Measurements from ENCODE around the gene DOC2B.

Gene DOC2B

GRCh38 chr17:155576-155975 lies 25.9 kb downstream of the DOC2B start:
- H3K4me3 ChIP-seq (ENCODE audit: low read depth, low read length), result no peak overlapping the region
- no peak for TF ChIP-seq CTCF (IDR thresholded peaks at IDR 0.05; ENCODE audit: low read depth, low read length)
- in situ Hi-C loops (cut with HindIII; ENCODE audit: low sequenced_read_pairs), result no loop called here
- DNase-seq (ENCODE audit: low read depth, low spot score), result no peak

GRCh38 chr17:153851-154250 lies 27.6 kb downstream of the DOC2B start:
- no peak overlapping the region for H3K4me3 ChIP-seq (ENCODE audit: low read depth, low read length)
- DNase-seq (ENCODE audit: low read depth, low spot score), result no peak
- in situ Hi-C loops (cut with HindIII; ENCODE audit: low sequenced_read_pairs), result no loop called here
- TF ChIP-seq CTCF (IDR thresholded peaks at IDR 0.05; ENCODE audit: low read depth, low read length), result no peak

GRCh38 chr17:152860-153420 lies 28.5 kb downstream of the DOC2B start:
- no peak overlapping the region for H3K4me3 ChIP-seq (ENCODE audit: low read depth, low read length)
- no peak for TF ChIP-seq CTCF (IDR thresholded peaks at IDR 0.05; ENCODE audit: low read depth, low read length)
- no peak for DNase-seq (ENCODE audit: low read depth, low spot score)
- in situ Hi-C loops (cut with HindIII; ENCODE audit: low sequenced_read_pairs), result no loop called here

GRCh38 chr17:151886-152859 lies 29.3 kb downstream of the DOC2B start:
- in situ Hi-C loops (cut with HindIII; ENCODE audit: low sequenced_read_pairs), result no loop called here

GRCh38 chr17:151004-151403 lies 30.4 kb downstream of the DOC2B start:
- no peak for DNase-seq (ENCODE audit: low read depth, low spot score)
- in situ Hi-C loops (cut with HindIII; ENCODE audit: low sequenced_read_pairs), result no loop called here
- no peak for TF ChIP-seq CTCF (IDR thresholded peaks at IDR 0.05; ENCODE audit: low read depth, low read length)
- no peak overlapping the region for H3K4me3 ChIP-seq (ENCODE audit: low read depth, low read length)

More at GRCh38 chr17:151886-152859, 29.3 kb downstream of the DOC2B start:
- no peak for TF ChIP-seq CTCF (IDR thresholded peaks at IDR 0.05; ENCODE audit: low read depth, low read length)
- DNase-seq (ENCODE audit: low read depth, low spot score), result no peak
- no peak overlapping the region for H3K4me3 ChIP-seq (ENCODE audit: low read depth, low read length)

GRCh38 chr17:149897-150584 lies 31.4 kb downstream of the DOC2B start:
- DNase-seq (ENCODE audit: low read depth, low spot score), result no peak
- TF ChIP-seq CTCF (IDR thresholded peaks at IDR 0.05; ENCODE audit: low read depth, low read length), result no peak
- in situ Hi-C loops (cut with HindIII; ENCODE audit: low sequenced_read_pairs), result no loop called here
- no peak overlapping the region for H3K4me3 ChIP-seq (ENCODE audit: low read depth, low read length)

All from astrocyte of the spinal cord (primary cell).